ENCODE data around the gene PCDHA8.
"Not testable (repeated sequence)": the region's sequence is repeated elsewhere in the genome, so short reads cannot be mapped to it uniquely, and the experiment has no call there.

PCDHA8 gene

GRCh38 chr5:140828362-140828737 lies 12.6 kb upstream of the PCDHA8 start:
- no peak for DNase-seq

- not testable (repeated sequence) for DNase-seq
These were observed 11.2 kb upstream of the PCDHA8 start for GRCh38 chr5:140829511-140830501.

- DNase-seq, result peak in 1 of 2 donors; percentile 9
These were observed 7.0 kb upstream of the PCDHA8 start, which contains the start of gene PCDHA7 for GRCh38 chr5:140833993-140834392. PCDHA7 (plus strand) TSS chr5:140834269; CDS start chr5:140834384, 115 bp downstream.

GRCh38 chr5:140834439-140835008 lies 6.5 kb upstream of the PCDHA8 start:
- DNase-seq, result not testable (repeated sequence)

- DNase-seq, result no peak
These were observed 5.1 kb upstream of the PCDHA8 start for GRCh38 chr5:140835622-140836510.

GRCh38 chr5:140842798-140843733 lies 2.1 kb downstream of the PCDHA8 start:
- DNase-seq, result no peak

GRCh38 chr5:140848139-140849102 lies 7.4 kb downstream of the PCDHA8 start, which contains the start of gene PCDHA9:
PCDHA9 (plus strand) TSS chr5:140848382; CDS start chr5:140848496, 114 bp downstream.
- DNase-seq, result not testable (repeated sequence)

- DNase-seq, result not testable (repeated sequence)
These were observed 9.0 kb downstream of the PCDHA8 start for GRCh38 chr5:140849831-140850634.

GRCh38 chr5:140855772-140856674 lies 15.0 kb downstream of the PCDHA8 start, which contains the start of gene PCDHA10:
PCDHA10 (plus strand) TSS chr5:140855897; CDS start chr5:140856049, 152 bp downstream.
- DNase-seq, result peak in 1 of 2 donors; percentile 48

GRCh38 chr5:140857177-140857986 lies 16.4 kb downstream of the PCDHA8 start:
- DNase-seq, result no peak

- no peak for DNase-seq
These were observed 16.9 kb downstream of the PCDHA8 start for GRCh38 chr5:140857987-140858240.

- no peak for DNase-seq
These were observed 21.7 kb downstream of the PCDHA8 start for GRCh38 chr5:140862441-140863295.

- peak; percentile 15 to 30 for DNase-seq
These were observed 28.0 kb downstream of the PCDHA8 start, which contains the start of gene PCDHA11 for GRCh38 chr5:140868721-140869554. PCDHA11 (plus strand) TSS chr5:140868957; CDS start chr5:140869104, 147 bp downstream.

GRCh38 chr5:140869555-140869886 lies 28.5 kb downstream of the PCDHA8 start:
- no peak for DNase-seq
